Pancreas (tissue), 10 donors: ENCODE results near the gene ANKRD35. TPM values are rescaled to one million over a fixed set of nuclear protein-coding genes. Genes with fewer than 3 reads are reported as not detected.

Experiments
- ATAC-seq, 4 donors: fragments of 200-7000 bp; cut with Tn5 transposase; one replicate each; pipeline versions ENCODE4 v1.8.0 to v1.9.1; 2020; ENCODE audit warnings: mild to moderate bottlenecking in 4 of 4, moderate library complexity in 4 of 4
- DNase-seq, 6 donors: peaks; one replicate each; pipeline ENCODE4 v3.0.0-alpha.2; 2020
- FAIRE-seq: peaks from 2 replicates; lab custom pipeline; 2012; peaks lifted over from hg19 to GRCh38; lab: Jason Lieb, UNC
- H3K27ac ChIP-seq, 4 donors: fragments of 200-600 bp; sonication (generic); 1 replicate in 3 of 4; 2 replicates in 1 of 4; pipeline versions ENCODE4 v1.5.0 to v1.8.0; 2020
- H3K27me3 ChIP-seq, 4 donors: fragments of 200-600 bp; one replicate each; pipeline ENCODE4 v1.8.0; 2021
- H3K36me3 ChIP-seq, 3 donors: fragments of 200-600 bp; sonication (generic) in 1 of 3; one replicate each; pipeline versions ENCODE4 v1.5.0 to v1.8.0; 2020 to 2021
- H3K4me1 ChIP-seq, 3 donors: fragments of 200-600 bp; one replicate each; pipeline ENCODE4 v1.8.0; 2021
- H3K4me3 ChIP-seq, 4 donors: fragments of 200-600 bp; sonication (generic) in 2 of 4; one replicate each; pipeline versions ENCODE4 v1.5.0 to v1.8.0; 2020 to 2021
- H3K9me3 ChIP-seq, 4 donors: fragments of 200-600 bp; one replicate each; pipeline ENCODE4 v1.8.0; 2021
- WGBS, 2 donors: extraction: QIAGEN DNeasy Blood & Tissue Kit; methylation state at CpG; one replicate each; pipeline ENCODE4 v1.1.7; 2013; 5-methylcytosine and 5-hydroxymethylcytosine counted together
- intact Hi-C, 3 donors: fragments of 100-400 bp; cut with DNase I; formaldehyde crosslinking; loops; one replicate each; pipeline versions ENCODE4 v1.11.1 to v1.14.2; 2022
- polyA plus RNA-seq, 2 donors: library from polyadenylated mRNA; stranded (reverse); fragments of 200-250 nt; gene quantifications; one replicate each; pipeline ENCODE4 v1.2.3, GENCODE V29; 2013
- total RNA-seq, 6 donors: library from RNA; stranded (reverse); fragmentation: NEBNext Ultra II Directional in 4 of 6; extraction: Animal tissue kit (Norgen Biotek cat#: 25700) in 4 of 6; gene quantifications; one replicate each; pipeline versions ENCODE4 v1.2.1 to v1.2.4, GENCODE V29; 2021 to 2023
- TF ChIP-seq, protein P1 (sequence below), 4 donors: fragments of 200-600 bp; sonication (generic) in 3 of 4; IDR thresholded peaks; one replicate each; pipeline versions ENCODE4 v1.5.0 to v1.8.0; 2021; ENCODE audit warnings: antibody characterized with exemption in 4 of 4
- donor health status: healthy with polysubstance abuse.
- donor health status: DM: no; HTN: no; CAD: no; lungs with moderate emphysema.
- donor health status: DM: no; HTN: no; CAD: no.
- donor health status: control.
- donor health status: control.
- donor health status: Bipolar disorder and iron deficiency.
- donor health status: DM: yes; HTN: yes; CAD: no.
- donor health status: DM: no; HTN: no; CAD: no.
- donor health status: DM: no; HTN: no; CAD: no.
- donor health status: DM: yes; HTN: yes; CAD: no.

The ANKRD35 gene
- total and polyA plus RNA-seq, 8 donors: 0.04 to 0.68 (median 0.37) TPM

- ATAC-seq (no peak), FAIRE-seq (no peak), DNase-seq (no peak)
- H3K36me3 ChIP-seq: peaks cover 0 to 11% (median 5%) of the 10 kb centered on the region in 3 donors
- TF ChIP-seq, protein P1, sequence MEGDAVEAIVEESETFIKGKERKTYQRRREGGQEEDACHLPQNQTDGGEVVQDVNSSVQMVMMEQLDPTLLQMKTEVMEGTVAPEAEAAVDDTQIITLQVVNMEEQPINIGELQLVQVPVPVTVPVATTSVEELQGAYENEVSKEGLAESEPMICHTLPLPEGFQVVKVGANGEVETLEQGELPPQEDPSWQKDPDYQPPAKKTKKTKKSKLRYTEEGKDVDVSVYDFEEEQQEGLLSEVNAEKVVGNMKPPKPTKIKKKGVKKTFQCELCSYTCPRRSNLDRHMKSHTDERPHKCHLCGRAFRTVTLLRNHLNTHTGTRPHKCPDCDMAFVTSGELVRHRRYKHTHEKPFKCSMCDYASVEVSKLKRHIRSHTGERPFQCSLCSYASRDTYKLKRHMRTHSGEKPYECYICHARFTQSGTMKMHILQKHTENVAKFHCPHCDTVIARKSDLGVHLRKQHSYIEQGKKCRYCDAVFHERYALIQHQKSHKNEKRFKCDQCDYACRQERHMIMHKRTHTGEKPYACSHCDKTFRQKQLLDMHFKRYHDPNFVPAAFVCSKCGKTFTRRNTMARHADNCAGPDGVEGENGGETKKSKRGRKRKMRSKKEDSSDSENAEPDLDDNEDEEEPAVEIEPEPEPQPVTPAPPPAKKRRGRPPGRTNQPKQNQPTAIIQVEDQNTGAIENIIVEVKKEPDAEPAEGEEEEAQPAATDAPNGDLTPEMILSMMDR (IDR thresholded peaks at IDR 0.05): no peak
- no peaks in the 10 kb centered on the region for H3K27me3 ChIP-seq
- 48 to 63% methylated on average over 1 of the region's 1 CpG for WGBS, 2 donors
- H3K9me3 ChIP-seq: no peaks in the 10 kb centered on the region
- H3K27ac ChIP-seq: no peak overlapping the region
- no peak overlapping the region for H3K4me3 ChIP-seq
- H3K4me1 ChIP-seq: no peaks in the 10 kb centered on the region
- intact Hi-C loops: no loop called here
Observed at GRCh38 chr1:145908653-145909052, 23.0 kb upstream of the ANKRD35 start.

- Histone ChIP-seq H3K4me1 (no peaks in the 10 kb centered on the region), H3K27ac (no peak overlapping the region), H3K27me3 (no peaks in the 10 kb centered on the region), H3K4me3 (no peak overlapping the region), H3K9me3 (no peaks in the 10 kb centered on the region), H3K36me3 (peaks cover 0 to 8% (median 5%) of the 10 kb centered on the region in 3 donors)
- intact Hi-C loops: no loop called here
- ATAC-seq (no peak), FAIRE-seq (no peak), DNase-seq (no peak)
- WGBS, 2 donors: 76 to 79% methylated on average over 10 of the region's 10 CpGs
- TF ChIP-seq, protein P1 (IDR thresholded peaks at IDR 0.05): no peak
Observed at GRCh38 chr1:145906954-145907753, 21.5 kb upstream of the ANKRD35 start.

GRCh38 chr1:145901312-145902021 is 15.8 kb upstream of the ANKRD35 start:
- FAIRE-seq: no peak
- DNase-seq: no peak

DNA sequence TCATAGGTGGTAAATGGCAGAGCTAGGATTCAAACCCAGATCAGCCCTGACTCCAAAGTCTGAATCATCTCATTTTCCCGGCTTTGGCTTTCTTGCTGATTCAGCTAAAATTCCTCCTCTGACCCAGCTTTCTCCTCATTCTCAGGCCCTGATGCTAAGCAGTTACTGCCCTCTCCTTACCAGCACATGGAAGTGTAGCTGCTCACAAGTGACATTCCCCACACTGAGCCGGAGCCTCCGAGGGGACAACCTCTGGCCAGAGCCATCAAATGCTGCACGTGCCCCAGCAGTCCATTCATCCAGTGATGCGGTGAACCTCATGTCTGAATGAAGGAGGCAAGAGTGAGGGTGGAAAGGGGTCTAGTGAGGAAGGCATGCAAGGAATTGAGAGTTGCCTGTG is 13.1 kb upstream of the ANKRD35 start:
- Histone ChIP-seq H3K4me1 (no peaks in the 10 kb centered on the region), H3K4me3 (no peak overlapping the region), H3K36me3 (no peaks in the 10 kb centered on the region), H3K27me3 (no peaks in the 10 kb centered on the region), H3K9me3 (no peaks in the 10 kb centered on the region), H3K27ac (no peak overlapping the region)
- 92 to 93% methylated on average over 5 of the region's 5 CpGs for WGBS, 2 donors
- ATAC-seq: no peak
- DNase-seq: no peak
- FAIRE-seq: no peak
- intact Hi-C loops: loop anchor here in 1 of 3 donors (10.0 kb wide), 1 partner anchor 116 kb away; no protein-coding TSS in a partner anchor
- TF ChIP-seq, protein P1 (IDR thresholded peaks at IDR 0.05): no peak

More at GRCh38 chr1:145901312-145902021, 15.8 kb upstream of the ANKRD35 start:
- WGBS, 2 donors: 79 to 81% methylated on average over 12 of the region's 12 CpGs
- Histone ChIP-seq H3K9me3 (no peaks in the 10 kb centered on the region), H3K36me3 (no peaks in the 10 kb centered on the region), H3K27me3 (no peaks in the 10 kb centered on the region), H3K4me1 (no peaks in the 10 kb centered on the region), H3K27ac (no peak overlapping the region), H3K4me3 (no peak overlapping the region)
- TF ChIP-seq, protein P1 (IDR thresholded peaks at IDR 0.05): no peak
- ATAC-seq: no peak
- intact Hi-C loops: no loop called here
